GM18868 (cell line): ENCODE data around the gene CDKL5.

Source experiments
- ATAC-seq: cut with Tn5 transposase; IDR thresholded peaks from one replicate; pipeline ENCODE4 v1.9.1; 2021; ENCODE audit warnings: mild to moderate bottlenecking, moderate library complexity; ENCODE audit not compliant: unreplicated experiment

CDKL5 gene

DNA sequence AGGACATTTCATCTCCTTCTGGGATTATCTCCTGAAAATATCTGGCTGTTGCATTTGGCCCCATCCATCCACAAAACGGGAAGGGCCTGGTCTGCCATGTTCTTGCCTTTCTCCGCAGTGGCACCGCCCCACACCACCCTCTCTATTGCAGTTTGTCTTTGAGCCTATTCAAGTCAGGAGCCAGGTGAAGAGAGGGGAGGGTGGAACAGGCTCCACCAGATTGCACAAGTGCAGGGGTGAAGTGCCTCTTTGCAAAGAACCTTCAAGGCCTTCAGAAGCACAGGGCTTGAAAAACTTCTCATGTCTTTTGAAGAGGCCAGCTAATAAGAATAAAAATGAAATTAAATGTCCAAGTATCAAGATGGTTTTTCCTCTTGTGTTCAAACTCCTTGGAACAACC lies 217.8 kb downstream of the CDKL5 start:
- ATAC-seq = no peak

DNA sequence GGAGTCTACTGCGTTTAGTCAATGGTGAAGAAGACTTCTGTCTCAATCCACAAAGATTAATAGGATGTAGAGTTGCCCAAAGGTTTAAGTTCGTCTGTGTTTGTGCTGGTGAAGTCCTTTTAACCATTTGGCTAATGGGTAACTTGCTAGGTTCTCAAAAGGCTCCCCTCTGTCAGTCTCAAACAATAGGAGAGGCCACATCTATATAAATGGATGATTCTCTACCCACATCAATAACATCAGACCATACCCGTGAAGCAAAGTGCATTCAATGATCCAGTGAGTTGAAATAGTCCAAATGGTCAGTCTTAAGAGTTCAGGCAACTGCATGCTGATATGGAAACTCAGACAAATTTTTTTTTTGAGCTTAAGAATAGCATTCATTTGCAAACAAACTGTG lies 218.4 kb downstream of the CDKL5 start:
- ATAC-seq = no peak

DNA sequence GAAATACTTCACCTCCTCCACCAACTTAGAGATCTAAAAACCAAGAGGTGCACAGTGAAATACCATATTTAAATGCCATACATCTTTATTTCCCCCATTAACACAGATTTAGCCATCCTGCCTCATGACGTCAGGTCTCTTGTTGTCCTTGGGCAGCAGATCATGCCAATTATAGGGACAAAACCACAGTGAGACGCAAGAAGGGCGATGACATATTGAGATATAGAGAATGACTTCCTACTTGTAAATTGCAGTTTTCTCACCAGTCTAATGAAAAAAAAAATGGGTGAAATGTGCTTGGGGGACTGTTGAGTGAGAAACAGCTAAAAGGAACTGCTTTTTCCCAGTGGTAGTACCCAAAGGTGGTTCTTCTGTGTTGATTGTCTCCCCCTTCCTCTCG lies 222.2 kb downstream of the CDKL5 start:
- ATAC-seq = no peak

DNA sequence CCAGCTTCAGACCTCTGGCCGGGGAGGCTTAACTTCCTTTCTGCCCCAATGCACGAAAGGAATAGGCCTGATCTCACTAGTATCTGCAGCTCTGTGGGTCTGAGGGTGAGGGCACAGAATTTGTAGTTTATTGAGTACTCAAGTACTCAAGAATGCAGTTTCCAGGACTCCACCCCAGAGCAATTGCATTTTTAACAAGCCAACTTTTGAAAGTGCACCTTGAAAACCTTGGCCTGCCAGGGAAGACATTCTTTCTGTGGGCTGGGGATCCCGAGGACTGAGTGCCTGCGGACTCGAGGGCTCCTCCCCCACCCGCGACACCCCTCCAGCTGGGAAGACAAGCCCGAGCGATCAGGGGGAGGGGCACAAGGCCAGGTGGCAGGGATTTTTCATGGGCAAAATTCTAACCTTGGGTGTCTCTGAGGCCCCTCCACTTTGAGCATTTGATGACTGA lies 224.1 kb downstream of the CDKL5 start:
- ATAC-seq = no peak

DNA sequence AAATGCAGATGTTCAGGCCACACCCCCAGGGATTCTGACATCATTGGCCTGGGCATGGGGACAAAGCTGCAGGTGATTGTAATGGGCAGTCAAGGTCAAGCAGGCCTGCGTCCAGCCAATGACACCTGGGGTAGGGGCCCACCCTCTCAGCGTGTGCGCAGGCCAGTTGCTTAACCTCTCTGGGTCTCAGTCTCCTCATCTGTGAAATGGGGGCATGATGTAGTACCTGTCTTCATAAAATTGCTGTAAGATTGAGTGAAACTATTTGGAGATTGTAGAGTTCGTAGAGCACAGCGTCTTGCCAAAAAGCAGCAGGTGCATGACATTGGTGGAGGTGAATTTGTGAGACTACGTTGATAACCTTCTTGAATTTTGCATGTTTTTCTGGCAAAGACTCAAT lies 225.3 kb downstream of the CDKL5 start:
- ATAC-seq = no peak

DNA sequence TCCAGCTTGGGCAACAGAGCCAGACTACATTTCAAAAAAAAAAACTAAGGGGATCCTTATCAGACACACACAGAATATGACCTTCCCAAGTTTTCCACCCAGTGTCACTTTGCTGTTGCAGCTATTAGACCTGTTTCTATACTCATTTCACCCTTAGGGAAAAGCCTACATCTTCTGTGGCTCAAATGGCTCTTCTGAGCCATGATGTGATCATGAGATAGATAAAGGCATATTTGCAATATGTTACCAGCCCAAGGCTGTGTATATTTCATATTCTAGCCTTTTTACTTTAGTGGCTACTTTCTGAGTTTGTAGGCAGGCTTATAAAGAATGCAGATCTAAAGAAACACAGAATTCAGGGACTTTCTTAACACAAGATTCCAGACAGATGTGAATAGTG lies 227.2 kb downstream of the CDKL5 start:
- ATAC-seq = no peak

DNA sequence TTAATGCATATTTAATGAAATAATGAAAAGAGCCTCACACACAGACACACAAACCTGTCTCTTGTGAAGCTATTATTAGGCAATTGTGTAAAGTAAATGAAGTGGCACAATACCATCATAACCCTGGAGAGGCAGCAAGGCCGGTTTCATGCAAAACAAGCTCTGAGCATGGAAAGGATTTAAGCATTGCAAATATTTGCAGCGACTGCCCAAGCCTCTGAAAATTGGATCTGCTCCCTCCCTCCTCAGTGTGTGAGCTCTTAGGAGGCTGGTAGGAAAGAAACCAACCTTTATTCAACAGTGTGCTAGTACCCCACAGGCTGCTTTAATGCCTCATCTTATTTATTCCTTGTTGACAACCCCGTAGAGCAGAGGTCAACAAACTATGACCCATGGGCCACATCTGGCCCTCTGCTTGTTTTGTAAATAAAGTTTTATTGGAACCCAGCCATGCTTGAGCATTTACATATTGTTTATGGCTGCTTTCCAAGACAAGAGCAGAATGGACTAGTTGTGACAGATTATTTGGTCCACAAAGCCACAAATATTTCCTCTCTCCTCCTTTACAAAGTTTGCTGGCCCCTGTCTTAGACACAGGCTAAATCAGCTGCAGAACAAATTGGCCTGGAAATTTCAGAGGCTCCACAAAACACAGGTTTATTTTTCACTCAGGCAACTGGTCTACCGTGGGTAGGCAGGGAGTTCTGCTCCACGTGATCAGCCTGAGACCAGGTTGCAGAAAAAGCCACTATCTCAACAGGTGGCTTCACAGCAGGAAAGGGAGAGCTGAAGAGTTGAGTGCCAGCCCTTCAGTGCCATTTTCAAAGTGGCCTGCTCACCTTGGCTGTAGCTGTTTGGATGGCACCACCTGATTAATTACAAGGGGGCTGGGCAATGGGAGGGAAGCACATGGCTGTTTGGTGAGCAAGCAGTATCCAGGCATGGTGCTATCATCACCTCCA lies 229.7 kb downstream of the CDKL5 start:
- ATAC-seq = no peak

DNA sequence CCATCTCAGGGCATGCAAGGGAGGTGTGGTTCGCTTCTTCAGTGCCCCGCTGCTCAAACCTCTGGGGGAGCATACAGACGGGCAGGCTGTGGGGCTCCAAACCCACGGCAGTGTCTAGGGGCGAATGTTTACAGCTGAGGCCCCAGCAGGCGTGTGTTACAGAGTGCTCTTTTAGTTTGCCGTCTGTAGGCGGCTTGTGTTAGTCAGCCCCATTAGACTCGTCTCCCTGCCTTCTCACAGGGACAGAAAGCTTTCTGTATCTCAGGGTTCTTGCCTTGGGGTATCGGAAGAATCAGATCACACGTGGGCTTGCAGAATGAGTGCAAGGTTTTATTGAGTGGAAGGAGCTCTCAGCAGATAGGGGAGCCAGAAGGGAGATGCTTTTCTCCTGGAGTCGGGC lies 235.9 kb downstream of the CDKL5 start:
- no peak for ATAC-seq

DNA sequence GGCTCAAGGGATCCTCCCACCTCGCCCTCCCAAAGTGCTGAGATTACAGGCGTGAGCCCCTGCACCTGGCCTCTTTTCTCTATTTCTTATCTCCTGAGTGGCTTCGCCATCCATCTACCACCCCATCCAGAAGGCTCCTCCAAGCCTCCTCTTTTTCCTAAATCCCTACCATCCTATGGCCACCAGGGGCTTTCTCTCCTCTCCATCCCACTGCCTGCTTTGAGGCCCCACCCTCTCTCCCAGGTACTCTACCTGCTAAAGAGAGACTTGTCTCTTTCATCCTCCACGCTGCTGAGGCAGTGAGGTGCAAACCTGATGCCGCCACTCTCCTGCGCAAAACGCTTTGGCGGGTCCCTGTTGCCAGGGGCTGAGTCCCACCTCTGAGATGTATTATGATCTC lies 239.5 kb downstream of the CDKL5 start:
- ATAC-seq = no peak

DNA sequence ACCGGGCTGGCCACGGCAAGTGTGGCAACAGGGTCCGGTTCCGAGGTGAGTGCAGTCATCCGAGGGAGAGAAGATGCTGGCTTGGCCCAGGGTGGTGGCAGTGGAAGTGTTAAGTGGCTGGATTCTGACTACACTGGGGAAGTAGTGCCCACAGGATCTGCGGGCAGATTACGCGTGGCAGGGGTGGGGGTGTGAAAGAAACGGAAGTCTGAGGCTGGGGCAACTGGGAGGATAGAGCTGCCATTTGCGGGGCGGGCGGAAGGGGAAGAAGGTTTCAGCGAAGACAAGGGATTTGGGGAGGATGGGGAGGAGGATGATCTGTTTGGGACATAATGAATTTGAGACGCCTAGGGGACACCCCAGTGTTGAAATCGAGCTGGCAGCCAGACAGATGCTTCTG lies 241.2 kb downstream of the CDKL5 start:
- ATAC-seq = no peak

DNA sequence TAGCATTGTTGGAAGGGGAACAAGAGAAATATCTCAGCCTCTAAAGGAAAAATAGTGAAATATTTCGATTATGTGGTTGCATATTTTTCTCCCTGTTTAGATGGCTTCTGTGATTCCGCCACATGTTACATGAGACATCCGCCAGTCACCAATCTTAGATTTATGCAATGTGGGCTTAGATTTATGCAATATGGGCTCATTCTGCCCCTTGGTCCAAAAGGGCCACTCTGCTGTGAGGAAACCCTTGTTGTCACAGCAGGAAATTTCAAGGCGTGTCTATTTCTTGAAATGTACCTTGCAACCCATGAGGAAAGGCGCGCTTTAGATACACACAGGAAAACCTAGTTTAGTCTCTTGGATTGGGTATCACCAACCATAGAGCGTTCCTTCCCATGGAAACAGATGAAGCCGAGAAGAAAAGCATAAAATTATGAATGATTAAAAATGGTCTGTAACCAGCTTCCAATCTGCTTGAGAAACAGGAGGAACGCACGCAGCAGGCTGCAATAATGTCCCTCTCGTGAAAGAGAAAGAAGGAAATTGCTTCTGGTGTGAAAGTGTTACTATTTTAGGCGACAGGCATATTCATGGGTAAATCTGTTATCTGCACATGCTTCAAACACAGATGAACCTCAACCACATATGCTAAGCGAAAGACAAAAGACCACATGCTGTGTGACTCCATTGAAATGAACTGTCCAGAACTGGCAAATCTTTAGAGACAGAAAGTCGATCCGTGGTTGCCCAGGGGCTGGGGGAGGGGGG lies 242.8 kb downstream of the CDKL5 start:
- no peak for ATAC-seq

DNA sequence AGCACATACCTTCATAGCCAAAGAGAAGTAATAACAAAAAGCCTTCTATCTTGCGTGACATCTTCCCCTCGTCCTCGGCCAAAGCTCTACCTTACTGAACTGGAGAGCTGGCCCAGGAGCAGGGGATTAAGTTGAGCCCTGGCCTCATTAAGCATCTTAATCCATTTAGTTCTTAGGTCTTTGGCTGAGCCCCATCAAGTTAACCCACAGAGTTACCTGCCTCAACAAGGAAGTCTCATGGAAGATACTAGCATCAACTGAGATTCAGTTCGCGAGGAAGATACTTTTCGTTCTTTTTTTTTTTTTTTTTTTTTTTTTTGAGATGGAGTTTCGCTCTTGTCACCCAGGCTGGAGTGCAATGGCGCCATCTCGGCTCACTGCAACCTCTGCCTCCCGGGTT lies 246.6 kb downstream of the CDKL5 start, which contains the start of gene RS1:
Gene RS1 (minus strand): TSS at position 101 of the 400 bp plus-strand sequence. CDS start 40 bp downstream, at position 61.
- ATAC-seq = no peak

DNA sequence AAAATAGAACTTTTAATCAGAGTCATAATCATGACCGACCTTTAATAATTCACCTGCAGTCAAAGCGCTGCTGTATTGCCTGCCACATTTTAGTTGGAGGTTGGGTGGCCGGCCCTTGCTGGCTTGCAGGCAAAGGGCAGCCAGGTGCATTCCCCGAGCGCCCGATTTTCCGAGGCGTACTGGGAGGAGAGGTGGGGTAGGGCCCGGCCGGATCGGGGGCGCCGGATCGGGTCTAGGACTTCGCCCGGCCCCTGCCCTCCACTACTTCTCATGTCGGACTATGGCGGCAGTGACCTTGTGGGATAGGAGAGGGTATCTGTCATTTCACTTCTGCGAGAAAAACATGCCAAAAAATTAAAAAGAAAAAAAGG lies 249.0 kb downstream of the CDKL5 start:
- peak; percentile 32 for ATAC-seq

DNA sequence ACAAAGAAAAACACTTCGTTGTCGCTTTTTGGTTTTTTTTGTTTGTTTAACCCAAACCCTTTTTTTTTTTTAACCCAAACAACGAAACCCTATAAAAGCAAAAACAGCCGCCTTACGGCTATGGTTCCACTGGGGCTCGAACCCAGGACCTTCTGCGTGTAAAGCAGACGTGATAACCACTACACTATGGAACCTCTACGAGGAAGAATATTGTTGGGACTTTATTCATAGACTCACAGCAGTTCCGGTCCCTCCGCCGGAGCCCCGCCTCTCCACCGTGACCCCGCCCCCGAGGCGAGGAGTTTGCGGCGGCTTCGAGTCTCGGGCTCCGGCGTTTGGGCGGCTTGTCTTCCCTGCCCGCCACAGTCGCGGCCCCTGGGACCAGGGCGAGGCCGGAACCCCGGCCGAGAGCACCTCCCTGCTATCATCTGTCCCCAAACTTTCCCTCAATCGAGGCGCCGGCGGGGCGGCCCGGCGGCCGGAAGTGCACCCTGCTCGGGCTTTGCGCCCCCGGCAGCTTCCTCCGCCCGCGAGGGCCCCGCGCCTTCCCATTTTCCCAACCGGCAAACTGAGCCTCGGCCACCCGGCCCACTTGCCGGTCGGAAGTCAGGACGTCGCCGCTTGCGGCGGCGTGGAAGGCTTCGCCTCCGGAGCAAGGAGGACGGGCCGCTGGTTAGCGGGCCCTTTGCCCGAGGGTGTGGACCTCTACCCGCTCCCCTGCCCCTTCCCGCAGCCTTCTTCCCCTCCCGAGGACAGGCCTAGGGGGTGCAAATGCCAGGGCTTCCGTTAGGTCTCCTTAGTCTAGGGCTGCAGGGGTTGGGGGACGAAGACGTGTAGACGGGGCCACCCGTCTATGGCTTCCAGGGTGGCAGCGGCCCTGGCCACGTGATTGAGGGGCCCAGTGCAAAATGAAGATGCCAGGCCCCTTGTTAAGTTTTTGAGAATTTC lies 249.7 kb downstream of the CDKL5 start:
- ATAC-seq = peak; percentile 74

DNA sequence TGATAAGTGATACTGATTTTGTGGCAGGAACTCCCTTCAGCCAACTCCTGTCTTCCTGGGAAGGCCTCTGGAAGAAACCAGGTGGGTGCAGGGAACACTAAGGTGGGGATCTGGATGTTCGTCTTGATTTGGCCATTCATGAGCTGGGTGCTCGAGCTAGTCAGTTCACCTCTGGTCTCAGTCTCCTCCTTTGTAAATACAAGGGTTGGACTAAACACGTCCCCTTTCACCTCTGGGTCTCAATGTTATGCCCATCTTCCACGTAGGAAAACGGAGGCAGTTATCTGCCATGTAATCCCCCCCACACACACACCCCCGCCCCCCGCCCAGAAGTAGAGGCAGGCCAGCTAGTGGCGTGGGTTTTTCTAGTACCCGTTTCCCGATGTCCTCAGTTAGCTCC lies 250.6 kb downstream of the CDKL5 start:
- no peak for ATAC-seq

DNA sequence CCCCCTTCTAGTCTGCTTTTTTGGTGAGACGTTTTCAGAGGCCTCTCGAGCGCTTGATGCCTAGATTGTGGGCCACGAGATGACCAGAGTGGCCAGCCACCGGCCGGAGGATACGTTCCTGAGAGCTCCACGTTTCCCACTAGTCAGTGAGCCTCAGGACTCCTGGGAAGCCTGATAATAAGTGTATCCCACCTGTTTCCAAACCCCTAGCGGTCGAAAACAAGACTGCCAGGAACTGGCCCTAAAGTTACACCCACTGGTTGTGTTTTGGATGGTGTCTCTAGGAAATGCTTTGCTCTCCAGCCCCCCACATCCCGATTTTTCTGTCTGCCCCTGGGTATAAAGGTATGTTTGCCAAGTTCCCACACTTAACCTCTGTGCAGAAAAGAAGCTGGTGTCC lies 251.1 kb downstream of the CDKL5 start:
- ATAC-seq = no peak

DNA sequence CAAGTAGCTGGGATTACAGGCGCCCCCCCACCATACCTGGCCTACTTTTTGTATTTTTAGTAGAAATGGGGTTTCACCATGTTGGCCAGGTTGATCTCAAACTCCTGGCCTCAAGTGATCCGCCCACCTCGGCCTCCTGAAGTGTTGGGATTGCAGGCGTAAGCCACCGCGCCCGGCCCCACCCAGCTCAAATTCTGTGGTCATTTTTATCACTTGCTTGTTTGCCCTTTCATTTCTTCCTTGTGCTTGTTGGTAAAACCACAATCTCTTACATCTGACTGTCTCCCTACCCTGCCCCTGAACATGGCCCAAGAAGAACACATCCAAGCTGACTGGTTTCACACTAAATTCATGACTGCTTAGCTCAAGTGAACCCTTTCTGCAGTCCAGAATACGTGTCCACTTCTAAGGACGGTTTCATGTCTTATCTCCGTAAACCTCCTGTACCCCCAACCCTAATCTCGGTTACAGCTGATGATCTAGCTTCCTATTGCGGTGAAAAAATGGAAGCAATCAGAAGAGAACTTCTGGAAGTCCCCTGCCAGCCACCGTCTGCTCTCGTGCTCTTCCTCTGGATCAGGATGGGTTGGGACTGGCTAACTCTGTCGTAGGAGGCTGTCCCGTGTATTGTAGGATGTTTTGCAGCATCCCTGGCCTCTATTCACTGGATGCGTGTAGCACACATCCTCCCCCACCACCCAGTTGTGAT lies 251.9 kb downstream of the CDKL5 start:
- ATAC-seq = no peak

DNA sequence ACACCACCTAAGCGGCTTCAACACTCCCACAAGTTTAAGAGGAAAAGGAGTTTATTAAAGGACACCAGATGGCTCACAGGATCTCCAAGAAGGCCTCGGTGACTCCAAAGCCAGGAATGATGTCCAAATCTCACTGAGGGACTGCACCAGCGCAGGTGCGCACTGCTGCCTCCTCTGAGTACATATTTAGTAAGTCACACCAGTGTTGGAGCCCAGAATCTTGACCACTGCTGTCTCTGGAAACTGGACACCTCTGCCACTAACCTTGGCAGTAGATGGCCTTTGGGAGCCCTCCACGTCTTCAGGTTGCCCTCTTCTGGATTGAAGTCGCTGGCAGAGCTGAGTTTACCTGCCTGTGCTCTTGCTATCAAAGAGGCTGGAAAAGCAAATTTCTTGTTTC lies 256.6 kb downstream of the CDKL5 start:
- ATAC-seq = no peak

DNA sequence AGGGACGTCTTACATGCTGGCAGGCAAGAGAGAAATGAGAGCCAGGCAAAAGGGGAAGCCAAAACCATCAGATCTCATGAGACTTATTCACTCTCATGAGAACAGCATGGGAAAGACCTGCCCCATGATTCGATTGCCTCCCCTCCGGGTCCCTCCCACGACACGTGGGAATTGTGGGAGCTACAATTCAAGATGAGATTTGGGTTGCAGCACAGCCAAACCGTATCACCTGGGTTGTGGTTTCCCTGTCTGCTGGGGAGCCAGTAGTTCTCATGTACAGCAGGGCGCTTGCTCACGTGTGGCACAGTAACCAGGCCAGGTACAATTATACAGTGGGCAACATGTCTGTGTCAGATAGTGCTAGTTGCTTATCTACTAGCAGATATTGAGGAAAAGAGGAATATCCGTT lies 257.6 kb downstream of the CDKL5 start:
- ATAC-seq = no peak

DNA sequence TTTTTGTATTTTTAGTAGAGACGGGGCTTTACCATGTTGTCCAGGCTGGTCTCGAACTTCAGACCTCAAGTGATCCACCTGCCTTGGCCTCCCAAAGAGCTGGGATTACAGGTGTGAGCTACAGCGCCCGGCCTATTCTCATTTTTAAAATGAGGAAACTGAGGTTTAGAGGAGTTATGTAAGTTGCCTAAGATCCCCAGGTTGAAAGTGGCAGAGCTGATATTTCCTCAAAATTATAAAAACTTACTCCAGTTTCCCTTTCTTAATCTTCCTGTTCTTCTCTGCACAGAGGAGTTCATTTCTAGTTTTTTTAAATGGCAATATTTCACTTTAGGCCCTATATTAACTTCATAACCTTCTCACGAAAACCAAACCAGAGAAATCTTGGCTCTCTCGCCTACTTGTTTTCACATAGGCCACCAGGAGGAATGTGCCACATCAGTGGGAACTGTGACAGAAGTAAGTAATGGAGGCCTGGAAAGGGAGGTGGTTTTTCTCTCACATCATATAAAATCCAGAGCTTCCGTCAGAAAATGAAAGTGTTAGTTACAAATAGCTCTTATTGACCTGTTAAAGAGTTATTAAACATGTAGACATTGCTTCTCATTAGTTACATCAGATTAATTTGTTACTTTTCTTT lies 262.6 kb downstream of the CDKL5 start:
- no peak for ATAC-seq
